HepG2 (cell line): Measurements from ENCODE around the gene C6orf136. TPM values are rescaled to one million over a fixed set of nuclear protein-coding genes. Genes with fewer than 3 reads are reported as not detected.

ENCODE experiments used
- ARNT ChIP-seq: fragments of 450-650 bp; IDR thresholded peaks from 2 replicates; pipeline ENCODE4 v1.6.1; 2017
- BCL6 ChIP-seq: IDR thresholded peaks from 2 replicates; pipeline ENCODE4 v1.6.1; 2016; ENCODE audit warnings: missing genetic modification reagents, missing compliant biosample characterization
- BRF2 ChIP-seq: sonication (generic); formaldehyde crosslinking; IDR thresholded peaks from 2 replicates; pipeline ENCODE4 v1.8.1; 2022; ENCODE audit warnings: mild to moderate bottlenecking, missing genetic modification reagents
- CHCHD3 ChIP-seq: sonication (generic); formaldehyde crosslinking; IDR thresholded peaks from 2 replicates; pipeline ENCODE4 v1.8.0; 2022; ENCODE audit warnings: mild to moderate bottlenecking, missing genetic modification reagents, moderate library complexity
- DRAP1 ChIP-seq: IDR thresholded peaks from 2 replicates; pipeline ENCODE4 v1.6.1; 2016; ENCODE audit warnings: missing genetic modification reagents, missing compliant biosample characterization
- E2F2 ChIP-seq: sonication (generic); formaldehyde crosslinking; IDR thresholded peaks from 2 replicates; pipeline ENCODE4 v1.4.0; 2020; ENCODE audit warnings: missing genetic modification reagents, borderline replicate concordance
- GATAD1 ChIP-seq: IDR thresholded peaks from 2 replicates; pipeline ENCODE4 v1.6.1; 2016; ENCODE audit warnings: missing genetic modification reagents, missing compliant biosample characterization
- HNRNPK ChIP-seq: fragments of 200-400 bp; formaldehyde crosslinking; IDR thresholded peaks from 2 replicates; pipeline ENCODE4 v1.6.1; 2018; ENCODE audit warnings: low read length, low read depth, moderate library complexity, mild to moderate bottlenecking; ENCODE audit not compliant: poor library complexity, severe bottlenecking
- HNRNPUL1 ChIP-seq: fragments of 200-400 bp; formaldehyde crosslinking; IDR thresholded peaks from 2 replicates; pipeline ENCODE4 v1.6.1; 2017; ENCODE audit warnings: low read depth, mild to moderate bottlenecking, low read length, moderate library complexity
- MAFG ChIP-seq: sonication (generic); formaldehyde crosslinking; IDR thresholded peaks from 2 replicates; pipeline ENCODE4 v1.5.1; 2020; ENCODE audit warnings: mild to moderate bottlenecking, missing genetic modification reagents
- NFE2 ChIP-seq: sonication (generic); formaldehyde crosslinking; IDR thresholded peaks from 2 replicates; pipeline ENCODE4 v1.4.0; 2020; ENCODE audit warnings: missing genetic modification reagents
- SRY ChIP-seq: sonication (generic); formaldehyde crosslinking; IDR thresholded peaks from 2 replicates; pipeline ENCODE4 v1.8.0; 2022; ENCODE audit warnings: mild to moderate bottlenecking, missing genetic modification reagents
- ZBTB44 ChIP-seq: sonication (generic); formaldehyde crosslinking; IDR thresholded peaks from 2 replicates; pipeline ENCODE4 v1.4.0; 2020; ENCODE audit warnings: missing genetic modification reagents
- ZFP1 ChIP-seq: IDR thresholded peaks from 2 replicates; pipeline ENCODE4 v1.6.1; 2016
- ZGPAT ChIP-seq: IDR thresholded peaks from 2 replicates; pipeline ENCODE4 v1.6.1; 2016; ENCODE audit warnings: mild to moderate bottlenecking
- ZNF224 ChIP-seq: sonication (generic); formaldehyde crosslinking; IDR thresholded peaks from 2 replicates; pipeline ENCODE4 v1.5.0; 2020; ENCODE audit warnings: mild to moderate bottlenecking, missing genetic modification reagents
- ZNF24 ChIP-seq: fragments of 450-650 bp; IDR thresholded peaks from 2 replicates; pipeline ENCODE4 v1.6.1; 2017; ENCODE audit warnings: antibody characterized with exemption, mild to moderate bottlenecking
- ZNF350 ChIP-seq: sonication (generic); formaldehyde crosslinking; IDR thresholded peaks from 2 replicates; pipeline ENCODE4 v1.4.0; 2020; ENCODE audit warnings: mild to moderate bottlenecking, low read depth, missing genetic modification reagents, borderline replicate concordance
- ZNF543 ChIP-seq: sonication (generic); formaldehyde crosslinking; IDR thresholded peaks from 2 replicates; pipeline ENCODE4 v1.4.0; 2020; ENCODE audit warnings: mild to moderate bottlenecking, missing genetic modification reagents
- ZNF550 ChIP-seq: sonication (generic); formaldehyde crosslinking; IDR thresholded peaks from 2 replicates; pipeline ENCODE4 v1.4.0; 2020; ENCODE audit warnings: mild to moderate bottlenecking, missing genetic modification reagents, borderline replicate concordance
- ZNF589 ChIP-seq: sonication (generic); formaldehyde crosslinking; conservative IDR thresholded peaks from 2 replicates; pipeline ENCODE4 v1.8.0; 2022; ENCODE audit warnings: mild to moderate bottlenecking, moderate library complexity, missing genetic modification reagents
- ZSCAN31 ChIP-seq: sonication (generic); formaldehyde crosslinking; IDR thresholded peaks from 2 replicates; pipeline ENCODE4 v1.5.0; 2020; ENCODE audit warnings: low read depth, mild to moderate bottlenecking, missing genetic modification reagents
- polyA plus RNA-seq, 8 experiments: library from polyadenylated mRNA; depleted of rRNA in 3 of 8; stranded (reverse) in 7 of 8; unstranded in 1 of 8; fragments of >200 nt; fragmentation: Illumina TruSeq in 4 of 8; extraction: Trizol in 4 of 8; gene quantifications; 2 replicates each; pipeline versions ENCODE4 v1.2.1 to v1.2.3, GENCODE V29; 2011 to 2016; ENCODE audit warnings: low read depth in 4 of 8, missing spikeins in 1 of 8, mixed read lengths in 1 of 8; ENCODE audit not compliant: insufficient read depth in 1 of 8
- total RNA-seq, 5 experiments: library from RNA; depleted of rRNA; stranded (reverse); fragments of >200 nt; fragmentation: Illumina TruSeq; extraction: Trizol; gene quantifications; 2 replicates each; pipeline ENCODE4 v1.2.3, GENCODE V29; 2016; ENCODE audit warnings: low read depth in 1 of 5
- TF ChIP-seq, protein P1 (sequence below): sonication (generic); formaldehyde crosslinking; IDR thresholded peaks from 2 replicates; pipeline ENCODE4 v1.4.0; 2020; ENCODE audit warnings: missing genetic modification reagents

C6orf136 gene
- total and polyA plus RNA-seq, 2 of the 13 experiments (the other 11 are each of a cell fraction or from before 2014, with no cell fraction given), result 12.0 to 26.2 TPM

GRCh38 chr6:30617565-30618269 lies 29.2 kb upstream of the C6orf136 start, which contains the start of gene MRPS18B (continued):
- TF ChIP-seq, protein P1, sequence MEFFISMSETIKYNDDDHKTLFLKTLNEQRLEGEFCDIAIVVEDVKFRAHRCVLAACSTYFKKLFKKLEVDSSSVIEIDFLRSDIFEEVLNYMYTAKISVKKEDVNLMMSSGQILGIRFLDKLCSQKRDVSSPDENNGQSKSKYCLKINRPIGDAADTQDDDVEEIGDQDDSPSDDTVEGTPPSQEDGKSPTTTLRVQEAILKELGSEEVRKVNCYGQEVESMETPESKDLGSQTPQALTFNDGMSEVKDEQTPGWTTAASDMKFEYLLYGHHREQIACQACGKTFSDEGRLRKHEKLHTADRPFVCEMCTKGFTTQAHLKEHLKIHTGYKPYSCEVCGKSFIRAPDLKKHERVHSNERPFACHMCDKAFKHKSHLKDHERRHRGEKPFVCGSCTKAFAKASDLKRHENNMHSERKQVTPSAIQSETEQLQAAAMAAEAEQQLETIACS (CRISPR knock-in tag), result no peak
- TF ChIP-seq NFE2, result no peak
- peak; percentile 88 for TF ChIP-seq GATAD1 (CRISPR knock-in tag)
- TF ChIP-seq ZNF543 (CRISPR knock-in tag), result no peak
- peak; percentile 7 for TF ChIP-seq BCL6
- peak; percentile 52; the same call in 1 of the 2 replicates for TF ChIP-seq BRF2 (CRISPR knock-in tag)
- TF ChIP-seq ZSCAN31, result 0 out of 2 replicates have a peak, but pooled peaks have one; percentile 3
- TF ChIP-seq ZNF224, result no peak
- TF ChIP-seq ZNF24, result no peak
- TF ChIP-seq SRY (CRISPR knock-in tag), result peak; percentile 93
- TF ChIP-seq MAFG (CRISPR knock-in tag), result no peak
- peak; percentile 77; the same call in 1 of the 2 replicates for TF ChIP-seq E2F2 (CRISPR knock-in tag)
- TF ChIP-seq CHCHD3 (CRISPR knock-in tag), result no peak
- no peak for TF ChIP-seq ZBTB44 (CRISPR knock-in tag)
- TF ChIP-seq ZNF589, result no peak
- TF ChIP-seq ZNF350 (CRISPR knock-in tag), result peak; percentile 87
- TF ChIP-seq HNRNPUL1, result no peak
- TF ChIP-seq DRAP1 (CRISPR knock-in tag), result peak; percentile 92
- no peak for TF ChIP-seq ARNT
- TF ChIP-seq ZFP1, result no peak
- no peak for TF ChIP-seq ZGPAT (CRISPR knock-in tag)
- no peak for TF ChIP-seq HNRNPK
- TF ChIP-seq ZNF550 (CRISPR knock-in tag), result no peak
